Keratinocyte (primary cell): ENCODE results near the gene RBMS3. TPM values are rescaled to one million over a fixed set of nuclear protein-coding genes. Genes with fewer than 3 reads are reported as not detected.

Experiments
- DNase-seq: peaks from one replicate; pipeline ENCODE4 v3.0.0-alpha.2; 2011; ENCODE audit warnings: low read depth, missing footprints, low spot score
- FAIRE-seq: peaks from 2 replicates; lab custom pipeline; 2011; peaks lifted over from hg19 to GRCh38; lab: Jason Lieb, UNC
- H2AFZ ChIP-seq: 2 replicates; pipeline ENCODE4 v1.6.0; 2012; ENCODE audit warnings: low read length, control low read depth, inconsistent platforms; ENCODE audit not compliant: control insufficient read depth
- H3K27ac ChIP-seq: 2 replicates; pipeline ENCODE4 v1.5.1; 2011; ENCODE audit warnings: low read length; ENCODE audit not compliant: control insufficient read depth, insufficient read depth
- H3K27me3 ChIP-seq: 3 replicates; pipeline ENCODE4 v1.6.0; 2011; ENCODE audit warnings: low read length; ENCODE audit not compliant: control insufficient read depth, insufficient read depth; ENCODE audit errors: extremely low read depth
- H3K36me3 ChIP-seq, 2 experiments: 2 replicates in 1 of 2; 3 replicates in 1 of 2; pipeline ENCODE4 v1.5.1; 2011; ENCODE audit warnings: low read length in 2 of 2, mild to moderate bottlenecking in 1 of 2; ENCODE audit not compliant: control insufficient read depth in 2 of 2, insufficient read depth in 2 of 2; ENCODE audit errors: extremely low read depth in 1 of 2
- H3K4me1 ChIP-seq: 3 replicates; pipeline ENCODE4 v1.5.1; 2011; ENCODE audit warnings: low read length; ENCODE audit not compliant: control insufficient read depth, insufficient read depth; ENCODE audit errors: extremely low read depth
- H3K4me2 ChIP-seq: 3 replicates; pipeline ENCODE4 v1.6.0; 2011; ENCODE audit warnings: low read depth, low read length; ENCODE audit not compliant: control insufficient read depth, insufficient read depth; ENCODE audit errors: extremely low read depth
- H3K4me3 ChIP-seq, 3 experiments: fragments of 200-600 bp in 1 of 3; sonication (generic) in 1 of 3; 2 replicates in 2 of 3; 3 replicates in 1 of 3; pipeline ENCODE4 v1.5.1; 2011 to 2016; ENCODE audit warnings: low read length in 3 of 3, mild to moderate bottlenecking in 3 of 3, control low read depth in 2 of 3, inconsistent platforms in 1 of 3, low read depth in 1 of 3, mixed read lengths in 1 of 3, mixed run types in 1 of 3, moderate library complexity in 1 of 3; ENCODE audit not compliant: control insufficient read depth in 2 of 3, insufficient read depth in 2 of 3; ENCODE audit errors: extremely low read depth in 1 of 3
- H3K79me2 ChIP-seq: 2 replicates; pipeline ENCODE4 v1.6.0; 2012; ENCODE audit warnings: low read length; ENCODE audit not compliant: control insufficient read depth, insufficient read depth
- H3K9ac ChIP-seq: 3 replicates; pipeline ENCODE4 v1.6.0; 2011; ENCODE audit warnings: low read length; ENCODE audit not compliant: control insufficient read depth, insufficient read depth; ENCODE audit errors: extremely low read depth
- H3K9me1 ChIP-seq: 3 replicates; pipeline ENCODE4 v1.6.0; 2011; ENCODE audit warnings: low read length; ENCODE audit not compliant: control insufficient read depth, insufficient read depth; ENCODE audit errors: extremely low read depth
- H3K9me3 ChIP-seq: 2 replicates; pipeline ENCODE4 v1.5.1; 2012; ENCODE audit warnings: low read depth, low read length; ENCODE audit not compliant: control insufficient read depth
- H4K20me1 ChIP-seq: 3 replicates; pipeline ENCODE4 v1.6.0; 2011; ENCODE audit warnings: low read length; ENCODE audit not compliant: control insufficient read depth, insufficient read depth; ENCODE audit errors: extremely low read depth
- CTCF ChIP-seq, 3 experiments: IDR thresholded peaks in 1 of 3; conservative IDR thresholded peaks in 1 of 3; optimal IDR thresholded peaks in 1 of 3; 2 replicates in 2 of 3; 3 replicates in 1 of 3; pipeline versions ENCODE3 to v1.5.1; 2011; ENCODE audit warnings: low read length in 3 of 3, mild to moderate bottlenecking in 3 of 3, moderate library complexity in 2 of 3, control low read depth in 1 of 3, inconsistent platforms in 1 of 3; ENCODE audit not compliant: insufficient read depth in 2 of 3; ENCODE audit errors: extremely low read depth in 1 of 3
- EZH2 ChIP-seq: IDR thresholded peaks from one replicate; pipeline ENCODE4 v1.6.1; 2012; ENCODE audit warnings: inconsistent platforms, mild to moderate bottlenecking, low read length, moderate library complexity
- dilution Hi-C: fragments of 300-500 bp; cut with MboI; formaldehyde crosslinking; loops from one replicate; pipeline ENCODE4 v1.7.0; 2020; ENCODE audit warnings: low sequenced_read_pairs; ENCODE audit not compliant: extremely low pct_ligation_motif_present
- polyA plus RNA-seq, 5 experiments: library from polyadenylated mRNA; depleted of rRNA in 3 of 5; stranded (reverse) in 3 of 5; stranded (forward) in 1 of 5; unstranded in 1 of 5; fragments of >200 nt; gene quantifications; 1 replicate in 1 of 5; 2 replicates in 3 of 5; 3 replicates in 1 of 5; pipeline versions ENCODE4 v1.2.1 to v1.2.3, GENCODE V29; 2011 to 2012; ENCODE audit warnings: missing spikeins in 2 of 5, low read depth in 1 of 5, low replicate concordance in 1 of 5

Gene RBMS3
- polyA plus RNA-seq, 1 donor (not counting 4 experiments of a cell fraction or from before 2014, with no cell fraction given), result 2.3 TPM

- Histone ChIP-seq H3K79me2 (no peaks in the 10 kb centered on the region), H4K20me1 (no peaks in the 10 kb centered on the region), H3K4me1 (peaks cover 19% of the 10 kb centered on the region), H3K27me3 (no peaks in the 10 kb centered on the region), H3K4me3 (no peak overlapping the region), H3K4me2 (no peak overlapping the region), H3K9me1 (no peaks in the 10 kb centered on the region), H3K36me3 (no peaks in the 10 kb centered on the region), H3K9ac (no peak overlapping the region), H2AFZ (no peak overlapping the region), H3K9me3 (no peaks in the 10 kb centered on the region), H3K27ac (no peak overlapping the region)
- TF ChIP-seq CTCF (optimal IDR thresholded peaks at IDR 0.05 in 1 of 3, IDR thresholded peaks at IDR 0.05 in 1 of 3, conservative IDR thresholded peaks at IDR 0.05 in 1 of 3; ENCODE audit: extremely low read depth in 1 of 3, insufficient read depth in 2 of 3, low read length in 3 of 3), result no peak
- no peak for TF ChIP-seq EZH2
- FAIRE-seq, result no peak
- dilution Hi-C loops, result no loop called here
- no peak for DNase-seq
These were observed 31.0 kb upstream of the RBMS3 start for GRCh38 chr3:29249829-29250345.

- dilution Hi-C loops, result no loop called here
- no peak for DNase-seq
These were observed 24.8 kb upstream of the RBMS3 start for GRCh38 chr3:29255854-29256696.

More at GRCh38 chr3:29255854-29256696, 24.8 kb upstream of the RBMS3 start:
- no peak for FAIRE-seq
- no peaks in the 10 kb centered on the region for H4K20me1 ChIP-seq
- H3K27ac ChIP-seq, result no peak overlapping the region
- peaks cover 14% of the 10 kb centered on the region for H3K4me1 ChIP-seq
- no peaks in the 10 kb centered on the region for H3K36me3 ChIP-seq
- TF ChIP-seq EZH2, result no peak
- H3K9me3 ChIP-seq, result no peaks in the 10 kb centered on the region
- no peak overlapping the region for H3K9ac ChIP-seq
- no peaks in the 10 kb centered on the region for H3K9me1 ChIP-seq
- no peaks in the 10 kb centered on the region for H3K79me2 ChIP-seq
- H3K4me2 ChIP-seq, result no peak overlapping the region
- no peak overlapping the region for H3K4me3 ChIP-seq
- H3K27me3 ChIP-seq, result no peaks in the 10 kb centered on the region
- no peak overlapping the region for H2AFZ ChIP-seq
